Adrenal gland (tissue), 5 donors: ENCODE results near the gene AKAP13.

ENCODE experiments used
- CTCF ChIP-seq, 6 experiments: fragments of 450-650 bp in 4 of 6; fragments of 200-600 bp in 2 of 6; sonication (generic) in 1 of 6; IDR thresholded peaks; 1 replicate in 5 of 6; 2 replicates in 1 of 6; pipeline versions ENCODE4 v1.5.1 to v1.8.0; 2016 to 2021; ENCODE audit warnings: antibody characterized with exemption in 6 of 6, mild to moderate bottlenecking in 2 of 6, moderate library complexity in 1 of 6
- POLR2A ChIP-seq, 2 donors: fragments of 450-650 bp; IDR thresholded peaks; one replicate each; pipeline ENCODE4 v1.6.1; 2017; ENCODE audit warnings: antibody characterized with exemption in 2 of 2, mild to moderate bottlenecking in 2 of 2, moderate library complexity in 1 of 2
- donor health status: DM: no; HTN: no; CAD: no.

- TF ChIP-seq CTCF (IDR thresholded peaks at IDR 0.05) (no peak), POLR2A (IDR thresholded peaks at IDR 0.05) (no peak)
Observed at GRCh38 chr15:85737061-85737460, 356.7 kb downstream of the AKAP13 start.
